CD1c-positive myeloid dendritic cell (primary cell): ENCODE data around the gene EGFR.

Source experiments
- DNase-seq: peaks from one replicate; pipeline ENCODE4 v3.0.0-alpha.2; 2016; ENCODE audit errors: extremely low spot score

Gene EGFR

GRCh38 chr7:55189878-55190436, 171.1 kb downstream of the EGFR start:
- DNase-seq = no peak

GRCh38 chr7:55190511-55191160, 171.8 kb downstream of the EGFR start:
- no peak for DNase-seq

GRCh38 chr7:55191161-55191925, 172.5 kb downstream of the EGFR start:
- DNase-seq = no peak

- no peak for DNase-seq
Measured at GRCh38 chr7:55191926-55192692, 173.3 kb downstream of the EGFR start.

GRCh38 chr7:55192723-55193122, 173.9 kb downstream of the EGFR start:
- DNase-seq = no peak

- no peak for DNase-seq
Measured at GRCh38 chr7:55193245-55193644, 174.4 kb downstream of the EGFR start.

- DNase-seq = no peak
Measured at GRCh38 chr7:55194522-55194921, 175.7 kb downstream of the EGFR start.

- DNase-seq = no peak
Measured at GRCh38 chr7:55198634-55199392, 180.0 kb downstream of the EGFR start.

- DNase-seq = no peak
Measured at GRCh38 chr7:55199418-55199817, 180.6 kb downstream of the EGFR start.

- no peak for DNase-seq
Measured at GRCh38 chr7:55200441-55200840, 181.6 kb downstream of the EGFR start.

- DNase-seq = no peak
Measured at GRCh38 chr7:55202150-55202913, 183.5 kb downstream of the EGFR start.

GRCh38 chr7:55203300-55203699, 184.5 kb downstream of the EGFR start:
- DNase-seq = no peak

- no peak for DNase-seq
Measured at GRCh38 chr7:55205124-55205955, 186.5 kb downstream of the EGFR start.

GRCh38 chr7:55206235-55207029, 187.6 kb downstream of the EGFR start:
- no peak for DNase-seq

GRCh38 chr7:55207436-55208125, 188.8 kb downstream of the EGFR start:
- no peak for DNase-seq

- DNase-seq = no peak
Measured at GRCh38 chr7:55209366-55209765, 190.5 kb downstream of the EGFR start.

GRCh38 chr7:55210176-55210575, 191.4 kb downstream of the EGFR start:
- DNase-seq = no peak

- DNase-seq = no peak
Measured at GRCh38 chr7:55210716-55211115, 191.9 kb downstream of the EGFR start.

- no peak for DNase-seq
Measured at GRCh38 chr7:55211726-55212125, 192.9 kb downstream of the EGFR start.
